Renal cortex interstitium (tissue), 15 donors: ENCODE results near the gene MYH15. TPM values are rescaled to one million over a fixed set of nuclear protein-coding genes. Genes with fewer than 3 reads are reported as not detected.

Experiments
- DNase-seq, 11 donors: peaks; one replicate each; pipeline ENCODE4 v3.0.0-alpha.2; 2013; ENCODE audit warnings: low read depth in 9 of 11, low spot score in 4 of 11; ENCODE audit errors: extremely low read depth in 1 of 11
- long read RNA-seq, 16 experiments: transcript quantifications; one replicate each; lab custom pipeline, GENCODE V29; 2026
- polyA plus RNA-seq, 3 donors: library from polyadenylated mRNA; unstranded; fragments of 120-200 nt; gene quantifications; one replicate each; pipeline ENCODE4 v1.2.1, GENCODE V29; 2013; ENCODE audit not compliant: insufficient read length in 3 of 3

The MYH15 gene
- polyA plus RNA-seq: under 1 TPM; 0.23 to 0.44 (median 0.34) TPM
- long read RNA-seq, donor 1: 0 reads
- long read RNA-seq, donor 2: 0 reads
- long read RNA-seq, donor 3: 0 reads
- long read RNA-seq, donor 4: 0 reads
- long read RNA-seq, donor 5: 0 reads
- long read RNA-seq, donor 6: 0 reads
- long read RNA-seq, donor 7: 0 reads
- long read RNA-seq, donor 8: 0 reads
- long read RNA-seq, donor 9: 0 reads
- long read RNA-seq, donor 10: 0 reads
- long read RNA-seq, donor 11: 0 reads
- long read RNA-seq, donor 12: 0 reads
- long read RNA-seq, donor 13: 0 reads
- long read RNA-seq, donor 14: 0 reads
- long read RNA-seq, donor 15: 0 reads
- long read RNA-seq, donor 16: 0 reads

- DNase-seq: no peak
Measured at GRCh38 chr3:108510496-108510895, at the start of gene MYH15. TSS of gene MYH15 (minus strand) at chr3:108510596. CDS start at chr3:108510530, 66 bp downstream.

GRCh38 chr3:108555966-108556581 lies 45.7 kb upstream of the MYH15 start:
- DNase-seq: no peak

- peak in 2 of 11 donors; percentile 7 to 16 for DNase-seq
Measured at GRCh38 chr3:108554913-108555571, 44.6 kb upstream of the MYH15 start.

DNA sequence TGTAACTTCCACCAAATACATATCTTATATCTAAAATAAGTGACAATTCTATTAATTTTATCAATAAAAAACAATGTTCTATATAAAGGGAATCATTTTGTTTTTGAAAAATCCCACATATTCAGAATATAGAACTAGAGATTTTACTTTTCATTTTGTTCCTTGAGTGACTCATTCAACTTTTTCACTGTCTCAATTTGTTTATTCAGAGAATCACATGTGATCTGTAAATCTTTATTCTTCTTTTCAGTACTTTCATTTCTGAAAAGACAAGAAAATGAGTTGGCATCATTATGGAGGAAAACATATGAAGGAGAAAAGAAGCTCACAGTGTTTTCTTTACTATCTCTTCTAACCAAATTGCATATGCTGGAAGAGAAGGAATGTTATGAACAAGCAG lies 43.8 kb upstream of the MYH15 start:
- no peak for DNase-seq

- DNase-seq: peak in 8 of 11 donors; percentile 12 to 52 (median 30)
Measured at GRCh38 chr3:108552267-108553159, 42.1 kb upstream of the MYH15 start.

DNA sequence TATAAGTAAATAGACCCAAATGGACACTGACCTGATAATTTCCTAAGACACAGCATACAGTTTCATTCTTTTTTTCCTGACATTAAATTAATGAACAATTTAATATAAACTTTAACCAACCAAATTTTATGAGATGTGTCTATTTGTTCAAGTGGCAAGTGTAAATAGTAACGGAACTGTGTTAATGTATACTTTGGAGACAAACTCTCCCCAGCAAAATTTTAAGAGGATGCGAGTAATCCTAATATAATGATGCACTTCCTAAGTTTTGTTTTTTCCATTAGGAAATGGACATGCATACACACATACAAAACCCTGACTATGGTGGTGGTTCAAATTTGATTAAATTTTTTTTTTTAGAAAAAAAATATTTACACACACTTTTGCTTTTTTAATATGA lies 38.5 kb upstream of the MYH15 start:
- no peak for DNase-seq

DNA sequence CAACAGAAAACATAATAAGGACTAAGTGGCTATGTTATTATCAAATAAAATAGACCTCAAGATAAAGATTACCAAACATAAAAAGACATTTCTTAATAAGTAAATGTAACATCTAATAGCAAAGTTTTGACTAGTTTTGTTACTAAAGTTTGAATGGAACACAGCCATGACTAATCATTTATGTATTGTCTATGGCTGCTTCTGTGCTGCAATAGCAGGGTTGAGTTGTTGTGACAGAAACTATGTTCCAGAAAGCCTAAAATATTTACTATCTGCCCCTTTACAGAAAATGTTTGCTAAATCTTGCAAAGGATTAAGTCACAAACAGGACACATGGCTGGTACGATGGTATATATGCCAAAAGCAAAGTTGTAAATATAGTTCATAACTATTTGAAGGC lies 37.9 kb upstream of the MYH15 start:
- DNase-seq: no peak

GRCh38 chr3:108546692-108547091 lies 36.3 kb upstream of the MYH15 start:
- no peak for DNase-seq

GRCh38 chr3:108546247-108546646 lies 35.9 kb upstream of the MYH15 start:
- no peak for DNase-seq

DNA sequence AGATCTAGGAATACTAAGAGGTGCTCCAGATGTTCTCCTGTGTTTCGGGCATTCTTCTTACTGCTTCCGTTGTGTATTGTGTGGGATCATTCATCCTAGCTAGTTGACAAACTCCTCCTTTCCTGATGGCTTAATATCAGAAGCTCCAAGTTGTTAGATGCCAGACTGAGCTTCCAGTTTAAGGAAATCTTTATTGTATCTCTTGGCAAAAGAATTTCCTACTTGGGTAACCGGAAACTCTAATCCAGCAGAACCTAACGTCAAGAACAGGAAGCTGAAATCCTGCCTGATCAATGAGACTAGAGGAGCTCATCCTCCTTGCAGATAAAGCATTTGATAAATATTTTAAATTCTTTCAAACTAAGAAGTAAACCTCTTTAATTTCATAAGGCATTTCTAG lies 27.7 kb upstream of the MYH15 start:
- DNase-seq: no peak

DNA sequence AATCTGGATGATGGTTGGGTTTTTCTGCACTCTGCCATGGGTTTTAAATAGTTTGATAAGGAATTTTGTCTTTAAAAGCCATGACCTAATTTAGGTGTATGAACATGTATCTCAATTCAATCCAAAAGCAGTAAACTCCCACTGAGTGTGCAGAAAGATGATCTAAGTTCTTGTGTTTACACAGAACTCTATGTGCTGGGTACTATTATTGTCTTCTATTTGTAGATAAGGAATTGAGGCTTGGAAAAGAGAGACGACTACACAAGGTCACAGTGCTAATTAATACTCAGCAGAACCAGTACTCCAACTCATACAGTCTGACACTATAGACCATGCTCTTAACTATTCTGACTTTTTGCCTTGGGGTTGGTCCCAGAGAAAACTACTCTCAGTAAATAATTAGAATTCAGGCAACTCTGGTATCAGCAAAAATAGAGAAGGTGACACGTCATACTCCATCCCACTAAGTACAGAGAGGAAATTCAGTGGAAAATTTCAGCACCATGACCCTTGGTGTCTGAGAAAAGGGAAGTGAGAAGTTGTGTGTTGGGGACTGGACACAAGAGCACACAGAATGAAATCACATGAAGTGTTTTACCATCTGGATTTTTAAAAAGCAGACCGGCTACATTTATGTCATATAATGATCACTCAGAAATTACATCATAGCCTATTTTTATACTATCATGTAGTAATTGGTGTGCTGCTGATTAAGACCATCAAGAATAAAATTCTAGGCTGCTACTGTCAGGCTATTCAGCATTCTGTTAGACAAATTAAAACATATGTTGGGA lies 18.3 kb upstream of the MYH15 start:
- no peak for DNase-seq

DNA sequence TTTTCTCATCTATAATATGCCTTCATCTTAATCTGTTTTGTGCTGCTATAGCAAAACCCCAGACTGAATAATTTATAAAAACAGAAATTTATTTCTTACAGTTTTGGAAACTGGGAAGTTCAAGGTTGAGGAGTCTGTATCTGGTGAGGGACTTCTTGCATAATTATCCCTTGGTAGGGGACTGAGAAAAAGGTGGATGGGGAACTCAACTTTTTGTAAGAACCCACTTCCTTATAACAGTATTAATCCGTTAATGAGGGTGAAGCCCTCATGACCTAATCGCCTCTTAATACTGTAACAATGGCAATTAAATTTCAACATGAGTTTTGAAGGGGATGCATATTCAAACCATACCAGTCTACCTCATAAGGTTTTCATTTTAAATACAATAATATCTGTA lies 17.4 kb upstream of the MYH15 start:
- no peak for DNase-seq

GRCh38 chr3:108527109-108527508 lies 16.7 kb upstream of the MYH15 start:
- peak in 2 of 11 donors; percentile 10 to 11 for DNase-seq

DNA sequence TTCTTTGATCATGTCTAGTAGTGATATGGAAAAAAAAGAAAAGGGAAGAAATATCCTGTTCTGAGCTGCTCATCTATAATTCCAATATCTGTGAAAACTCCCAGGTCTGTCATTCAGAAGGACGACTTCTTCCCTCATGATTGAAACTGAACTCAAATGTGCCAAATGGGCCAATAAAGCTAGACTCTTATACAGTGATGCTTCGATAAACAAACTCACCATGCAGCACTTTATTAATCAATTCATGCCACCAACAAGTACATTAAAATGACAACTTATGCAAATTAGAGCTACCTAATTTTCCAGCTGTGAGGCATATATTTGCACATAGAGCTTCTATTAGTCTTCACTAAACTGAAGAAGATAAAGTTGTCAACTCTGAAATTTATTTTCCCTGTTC lies 15.6 kb upstream of the MYH15 start:
- DNase-seq: no peak

DNA sequence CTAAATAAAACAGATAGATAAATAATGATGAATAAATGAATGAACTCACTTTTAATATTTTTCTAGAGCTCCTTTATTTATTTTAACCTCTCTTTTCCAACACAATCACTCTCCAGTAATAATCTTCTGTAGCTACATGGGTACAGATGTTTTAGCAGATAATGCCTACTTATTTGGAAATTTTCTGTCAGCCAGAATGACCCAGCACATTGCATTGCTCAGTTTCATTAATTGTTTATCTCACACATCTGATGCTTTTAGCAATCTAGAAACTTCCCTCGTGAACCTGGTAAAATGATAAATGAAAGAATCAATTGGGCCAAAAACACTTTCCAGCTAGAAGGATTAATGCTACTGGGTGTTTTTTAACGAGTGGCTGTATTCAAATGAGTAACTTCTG lies 14.9 kb upstream of the MYH15 start:
- DNase-seq: no peak

DNA sequence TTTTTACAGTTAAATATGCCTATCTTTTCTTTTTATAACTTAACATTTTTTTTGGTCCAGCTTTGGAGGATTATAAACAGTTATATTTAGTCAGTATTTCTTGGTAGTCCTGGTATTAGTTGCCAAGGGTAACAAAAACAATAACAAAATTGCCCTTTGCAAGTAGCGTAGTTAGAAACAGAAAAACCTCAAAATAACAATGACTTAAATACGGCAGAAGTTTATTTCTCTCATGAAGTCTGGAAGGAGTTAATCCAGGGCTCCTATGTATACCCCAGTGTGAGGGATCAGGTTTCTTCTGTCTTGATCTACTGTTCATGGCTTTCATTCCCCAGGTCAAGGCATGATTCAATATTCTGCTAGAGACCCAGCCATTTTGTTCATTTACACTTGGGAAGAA lies 14.1 kb upstream of the MYH15 start:
- DNase-seq: no peak

DNA sequence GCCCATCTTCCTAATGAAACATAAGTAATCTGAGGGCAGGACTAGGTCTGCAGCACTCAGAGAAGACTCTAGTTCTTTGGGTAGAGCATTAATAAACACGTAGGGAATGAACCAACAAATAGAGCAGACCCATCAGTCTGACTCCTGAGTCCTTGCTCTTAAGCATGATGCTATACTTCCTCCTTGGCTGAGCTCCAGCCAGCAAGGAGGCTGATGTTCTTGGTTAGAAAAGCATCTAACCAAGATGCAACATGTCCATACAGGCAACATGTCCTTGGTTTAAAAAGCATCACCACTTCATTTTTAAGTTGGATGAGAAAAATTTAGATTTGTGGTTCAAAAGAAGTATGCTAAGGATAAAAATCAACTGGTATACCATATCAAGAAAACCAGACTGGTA lies 8.5 kb upstream of the MYH15 start:
- DNase-seq: no peak

- no peak for DNase-seq
Measured at GRCh38 chr3:108516881-108517280, 6.5 kb upstream of the MYH15 start.

- no peak for DNase-seq
Measured at GRCh38 chr3:108513961-108514360, 3.6 kb upstream of the MYH15 start.
